GM23248 (cell line): Measurements from ENCODE around the gene TBL1XR1. TPM values are rescaled to one million over a fixed set of nuclear protein-coding genes. Genes with fewer than 3 reads are reported as not detected.

Experiments
- DNase-seq: peaks from one replicate; pipeline ENCODE4 v3.0.0-alpha.2; 2015
- H2AFZ ChIP-seq: fragments of 200-600 bp; sonication (generic); 2 replicates; pipeline ENCODE4 v1.6.1; 2016; ENCODE audit warnings: antibody characterized with exemption
- H3F3A ChIP-seq: fragments of 200-600 bp; sonication (generic); 2 replicates; pipeline ENCODE4 v1.6.1; 2016; ENCODE audit warnings: mild to moderate bottlenecking, antibody characterized with exemption, mixed run types; ENCODE audit not compliant: insufficient read depth
- H3K27ac ChIP-seq: fragments of 200-600 bp; sonication (generic); 2 replicates; pipeline ENCODE4 v1.5.1; 2016; ENCODE audit warnings: mild to moderate bottlenecking
- H3K27me3 ChIP-seq: fragments of 200-600 bp; sonication (generic); replicated peaks from 2 replicates; pipeline ENCODE4 v1.6.1; 2016; ENCODE audit warnings: mild to moderate bottlenecking; ENCODE audit not compliant: insufficient read depth
- H3K36me3 ChIP-seq: fragments of 200-600 bp; sonication (generic); 2 replicates; pipeline ENCODE4 v1.6.1; 2016; ENCODE audit warnings: low read depth, mild to moderate bottlenecking
- H3K4me1 ChIP-seq: fragments of 200-600 bp; sonication (generic); 2 replicates; pipeline ENCODE4 v1.6.1; 2016; ENCODE audit warnings: mild to moderate bottlenecking; ENCODE audit not compliant: insufficient read depth
- H3K4me2 ChIP-seq: fragments of 200-600 bp; sonication (generic); one replicate; pipeline ENCODE4 v1.6.1; 2016; ENCODE audit warnings: mild to moderate bottlenecking; ENCODE audit not compliant: unreplicated experiment
- H3K4me3 ChIP-seq: fragments of 200-600 bp; sonication (generic); 2 replicates; pipeline ENCODE4 v1.5.1; 2016; ENCODE audit warnings: mild to moderate bottlenecking
- H3K79me2 ChIP-seq: fragments of 200-600 bp; sonication (generic); 2 replicates; pipeline ENCODE4 v1.6.1; 2016; ENCODE audit warnings: mild to moderate bottlenecking; ENCODE audit not compliant: insufficient read depth
- H3K9ac ChIP-seq: fragments of 200-600 bp; sonication (generic); 2 replicates; pipeline ENCODE4 v1.6.1; 2016; ENCODE audit warnings: mild to moderate bottlenecking
- H3K9me2 ChIP-seq: fragments of 200-600 bp; sonication (generic); 2 replicates; pipeline ENCODE4 v1.6.1; 2016; ENCODE audit warnings: mixed run types, mild to moderate bottlenecking, moderate library complexity; ENCODE audit not compliant: insufficient read depth
- H3K9me3 ChIP-seq: fragments of 200-600 bp; sonication (generic); one replicate; pipeline ENCODE4 v1.6.1; 2017; ENCODE audit warnings: low read depth
- H4K20me1 ChIP-seq: fragments of 200-600 bp; sonication (generic); 2 replicates; pipeline ENCODE4 v1.6.0; 2016; ENCODE audit not compliant: insufficient read depth
- EZH2 ChIP-seq: fragments of 200-600 bp; sonication (generic); IDR thresholded peaks from 2 replicates; pipeline ENCODE4 v1.6.1; 2018; ENCODE audit warnings: antibody characterized with exemption, mild to moderate bottlenecking; ENCODE audit not compliant: insufficient read depth, poor library complexity, severe bottlenecking
- EZH2phosphoT487 ChIP-seq: fragments of 200-600 bp; sonication (generic); IDR thresholded peaks from 2 replicates; pipeline ENCODE4 v1.6.1; 2018; ENCODE audit warnings: antibody characterized with exemption, moderate library complexity, mild to moderate bottlenecking, low read depth; ENCODE audit not compliant: insufficient read depth
- WGBS, 2 experiments: methylation state at CpG; one replicate each; pipeline ENCODE4 v1.1.6; 2015 to 2017; ENCODE audit warnings: low lambda C conversion rate in 2 of 2, low coverage in 1 of 2; ENCODE audit errors: missing lambda C conversion rate in 2 of 2; 5-methylcytosine and 5-hydroxymethylcytosine counted together
- in situ Hi-C: fragments of 300-500 bp; cut with MboI; formaldehyde crosslinking; loops from 2 replicates; pipeline ENCODE4 v1.15.0; 2020
- polyA plus RNA-seq: library from polyadenylated mRNA; unstranded; fragments of >200 nt; fragmentation: Nextera tagmentation; extraction: Ambion mirVana; gene quantifications from 2 replicates; pipeline ENCODE4 v1.2.1, GENCODE V29; 2016
- total RNA-seq: library from RNA; depleted of rRNA; stranded (reverse); fragments of >200 nt; shearing (Covaris generic); gene quantifications from 2 replicates; pipeline ENCODE4 v1.2.3, GENCODE V29; 2014

TBL1XR1 gene
- total and polyA plus RNA-seq, 2 experiments from 2014 or later = 41.6 to 87.2 TPM

DNA sequence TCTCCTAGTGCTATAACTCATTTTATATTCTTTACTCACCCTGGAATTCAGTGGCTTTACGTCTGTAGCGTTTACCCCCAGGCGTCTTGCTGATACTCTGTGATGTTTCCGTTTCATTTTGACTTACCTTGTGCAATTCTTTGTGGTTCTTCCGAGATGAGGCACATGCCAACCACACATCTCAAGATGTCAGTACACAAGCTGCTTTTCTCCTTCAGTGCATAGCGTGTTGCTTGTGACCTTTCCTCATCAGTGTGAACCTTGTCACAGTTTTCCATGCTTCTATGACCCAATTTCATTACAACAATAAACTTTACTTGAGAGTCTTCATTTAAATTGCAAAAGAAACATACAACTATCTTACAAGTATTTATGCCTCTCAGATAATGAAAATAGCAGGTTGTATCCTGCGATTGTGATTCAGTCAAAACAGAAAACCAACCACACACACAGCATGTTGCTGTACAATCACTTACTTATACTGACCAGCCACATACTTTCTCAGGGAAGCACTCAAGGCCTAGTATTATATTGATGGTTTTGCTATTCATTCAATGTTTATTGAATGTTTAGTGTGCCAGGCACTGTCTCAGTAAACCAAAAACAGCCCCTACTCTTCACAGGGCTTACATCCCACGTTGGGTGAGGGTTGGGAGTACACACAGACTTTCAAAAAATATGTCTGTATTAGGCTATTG lies 4.6 kb upstream of the TBL1XR1 start:
- Histone ChIP-seq H3K36me3 (no peaks in the 10 kb centered on the region), H3K9me3 (no peaks in the 10 kb centered on the region), H3K79me2 (no peaks in the 10 kb centered on the region), H3K4me3 (no peak overlapping the region), H3K27ac (no peak overlapping the region), H3K27me3 (no peaks in the 10 kb centered on the region), H3K9me2 (no peaks in the 10 kb centered on the region), H4K20me1 (no peaks in the 10 kb centered on the region), H3K9ac (no peak overlapping the region), H3K4me1 (0 out of 2 replicates have a peak, but pooled peaks cover 3% of the 10 kb centered on the region), H2AFZ (no peak overlapping the region), H3F3A (peaks cover 11% of the 10 kb centered on the region), H3K4me2 (no peak overlapping the region)
- in situ Hi-C loops = no loop called here
- DNase-seq = no peak
- 83 to 84% methylated on average over 8 of the region's 8 CpGs for WGBS, 2 experiments
- TF ChIP-seq EZH2phosphoT487 = no peak
- TF ChIP-seq EZH2 = no peak

DNA sequence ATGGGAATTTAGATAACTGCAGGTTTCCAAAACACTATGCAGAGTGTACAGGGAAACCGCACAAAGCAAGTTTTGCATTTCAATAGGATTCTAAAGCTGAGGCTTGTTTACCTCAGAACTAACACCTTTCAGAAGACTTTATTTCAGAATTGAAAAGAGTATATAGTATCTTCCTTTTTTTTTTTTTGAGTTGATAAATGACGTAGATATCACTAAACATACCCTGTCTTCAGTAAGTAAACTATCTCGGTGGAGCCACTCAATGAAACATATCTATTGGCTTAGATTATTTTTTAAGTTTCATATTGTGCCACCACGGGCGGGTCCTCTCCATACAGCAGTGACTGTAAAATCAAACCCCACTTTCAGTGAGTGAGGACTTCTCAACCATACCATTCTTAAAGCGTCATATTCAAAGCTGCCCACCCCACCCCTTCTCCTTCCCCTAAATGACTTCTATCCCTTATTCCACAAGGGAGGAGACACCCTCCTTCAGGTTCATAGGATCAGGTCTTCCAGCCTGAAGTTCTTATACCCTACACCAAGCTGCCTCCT lies 2.0 kb upstream of the TBL1XR1 start:
- H3K9ac ChIP-seq = no peak overlapping the region
- H3K4me1 ChIP-seq = peaks cover 13% of the 10 kb centered on the region; the same call in 1 of the 2 replicates
- H4K20me1 ChIP-seq = 0 out of 2 replicates have a peak, but pooled peaks cover 4% of the 10 kb centered on the region
- no peak for TF ChIP-seq EZH2phosphoT487
- no peak for TF ChIP-seq EZH2
- H3K4me2 ChIP-seq = no peak overlapping the region
- H3K4me3 ChIP-seq = no peak overlapping the region
- WGBS, 2 experiments = 97 to 99% methylated on average over 6 of the region's 6 CpGs
- no peak overlapping the region for H2AFZ ChIP-seq
- no peaks in the 10 kb centered on the region for H3K27me3 ChIP-seq
- no peak overlapping the region for H3K27ac ChIP-seq
- in situ Hi-C loops = loop anchor here (10.0 kb wide), 1 partner anchor 156 kb away; no protein-coding TSS in a partner anchor
- no peaks in the 10 kb centered on the region for H3K36me3 ChIP-seq
- H3F3A ChIP-seq = peaks cover 11% of the 10 kb centered on the region
- H3K9me3 ChIP-seq = no peaks in the 10 kb centered on the region
- H3K79me2 ChIP-seq = peaks cover 24% of the 10 kb centered on the region
- no peak for DNase-seq
- no peaks in the 10 kb centered on the region for H3K9me2 ChIP-seq

GRCh38 chr3:177197727-177198460 lies 612 bp upstream of the TBL1XR1 start:
- Histone ChIP-seq H3K79me2 (peaks cover 38% of the 10 kb centered on the region), H3K4me3 (peak overlapping the region; percentile 74), H2AFZ (peak overlapping the region; percentile 73), H3K9me3 (no peaks in the 10 kb centered on the region), H3K4me1 (peaks cover 16% of the 10 kb centered on the region; the same call in 1 of the 2 replicates), H3K9me2 (no peaks in the 10 kb centered on the region), H3K27me3 (no peaks in the 10 kb centered on the region), H3K27ac (peak overlapping the region; percentile 32), H3K36me3 (no peaks in the 10 kb centered on the region), H3F3A (peaks cover 11% of the 10 kb centered on the region), H3K4me2 (peak overlapping the region; percentile 70), H4K20me1 (0 out of 2 replicates have a peak, but pooled peaks cover 4% of the 10 kb centered on the region), H3K9ac (peak overlapping the region; percentile 82)
- in situ Hi-C loops = loop anchor here (10.0 kb wide), 1 partner anchor 157 kb away; no protein-coding TSS in a partner anchor
- 2 to 5% methylated on average over 7 to 21 of the region's 57 CpGs for WGBS, 2 experiments
- TF ChIP-seq EZH2 (no peak), EZH2phosphoT487 (no peak)
- no peak for DNase-seq

GRCh38 chr3:177196456-177197040 lies 734 bp downstream of the TBL1XR1 start:
- Histone ChIP-seq H3K4me3 (peak overlapping the region; percentile 81), H4K20me1 (0 out of 2 replicates have a peak, but pooled peaks cover 4% of the 10 kb centered on the region), H3K79me2 (peaks cover 51% of the 10 kb centered on the region), H3K27me3 (no peaks in the 10 kb centered on the region), H3K4me2 (peak overlapping the region; percentile 99), H2AFZ (peak overlapping the region; percentile 58), H3K4me1 (peaks cover 16% of the 10 kb centered on the region; the same call in 1 of the 2 replicates), H3F3A (peaks cover 11% of the 10 kb centered on the region), H3K27ac (peak overlapping the region; percentile 82), H3K36me3 (no peaks in the 10 kb centered on the region), H3K9me3 (no peaks in the 10 kb centered on the region), H3K9me2 (no peaks in the 10 kb centered on the region), H3K9ac (peak overlapping the region; percentile 93)
- in situ Hi-C loops = loop anchor here (10.0 kb wide), 1 partner anchor 158 kb away; no protein-coding TSS in a partner anchor
- TF ChIP-seq EZH2phosphoT487 = no peak
- TF ChIP-seq EZH2 = no peak
- WGBS, 2 experiments = 1% methylated on average over 30 to 43 of the region's 43 CpGs
- peak; percentile 63 for DNase-seq
